ENCODE data around the gene LRRIQ4.

Gene LRRIQ4

GRCh38 chr3:169850618-169851017 lies 37.9 kb downstream of the LRRIQ4 start:
- no peak for DNase-seq (ENCODE audit: low read depth)
- TF ChIP-seq MYC (IDR thresholded peaks at IDR 0.05; ENCODE audit: low read depth, low read length) (no peak), POLR2A (IDR thresholded peaks at IDR 0.05; ENCODE audit: extremely low read depth, insufficient read length) (no peak), MAX (IDR thresholded peaks at IDR 0.05; ENCODE audit: low read depth, low read length) (no peak), CTCF (IDR thresholded peaks at IDR 0.05; ENCODE audit: low read depth, low read length) (no peak)
- no peak overlapping the region for H3K4me3 ChIP-seq (ENCODE audit: low read depth, low read length)

GRCh38 chr3:169855514-169855913 lies 42.8 kb downstream of the LRRIQ4 start:
- H3K4me3 ChIP-seq (ENCODE audit: low read depth, low read length): no peak overlapping the region
- no peak for DNase-seq (ENCODE audit: low read depth)
- TF ChIP-seq MAX (IDR thresholded peaks at IDR 0.05; ENCODE audit: low read depth, low read length): no peak
- TF ChIP-seq CTCF (IDR thresholded peaks at IDR 0.05; ENCODE audit: low read depth, low read length): no peak
- no peak for TF ChIP-seq POLR2A (IDR thresholded peaks at IDR 0.05; ENCODE audit: extremely low read depth, insufficient read length)
- no peak for TF ChIP-seq MYC (IDR thresholded peaks at IDR 0.05; ENCODE audit: low read depth, low read length)

DNA sequence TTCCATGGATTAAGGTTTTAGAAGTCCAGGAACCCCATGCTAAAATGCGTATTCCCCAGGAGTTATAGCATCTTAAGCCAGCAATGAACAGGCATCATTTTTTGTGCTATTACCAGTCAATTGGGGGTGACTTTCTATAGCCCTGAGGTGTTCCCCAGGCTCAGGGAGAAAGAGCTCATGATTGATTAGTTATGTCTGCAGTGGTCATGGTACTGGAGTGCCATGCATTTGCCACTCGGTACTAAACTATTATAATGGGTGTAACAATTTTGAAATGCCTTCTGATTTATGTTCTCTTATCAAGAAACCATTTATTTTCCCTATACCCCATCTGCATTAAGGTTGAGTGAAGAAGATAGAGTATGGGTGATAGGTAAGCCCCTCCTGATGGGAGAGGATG lies 45.1 kb downstream of the LRRIQ4 start:
- TF ChIP-seq MYC (IDR thresholded peaks at IDR 0.05; ENCODE audit: low read depth, low read length): no peak
- no peak for TF ChIP-seq MAX (IDR thresholded peaks at IDR 0.05; ENCODE audit: low read depth, low read length)
- TF ChIP-seq CTCF (IDR thresholded peaks at IDR 0.05; ENCODE audit: low read depth, low read length): no peak
- no peak for TF ChIP-seq POLR2A (IDR thresholded peaks at IDR 0.05; ENCODE audit: extremely low read depth, insufficient read length)

GRCh38 chr3:169861871-169862270 lies 49.2 kb downstream of the LRRIQ4 start:
- no peak overlapping the region for H3K4me3 ChIP-seq (ENCODE audit: low read depth, low read length)
- TF ChIP-seq MAX (IDR thresholded peaks at IDR 0.05; ENCODE audit: low read depth, low read length): no peak
- TF ChIP-seq CTCF (IDR thresholded peaks at IDR 0.05; ENCODE audit: low read depth, low read length): no peak
- TF ChIP-seq MYC (IDR thresholded peaks at IDR 0.05; ENCODE audit: low read depth, low read length): no peak
- no peak for TF ChIP-seq POLR2A (IDR thresholded peaks at IDR 0.05; ENCODE audit: extremely low read depth, insufficient read length)
- no peak for DNase-seq (ENCODE audit: low read depth)

More for the DNA sequence above, 45.1 kb downstream of the LRRIQ4 start:
- no peak for DNase-seq (ENCODE audit: low read depth)
- H3K4me3 ChIP-seq (ENCODE audit: low read depth, low read length): no peak overlapping the region

DNA sequence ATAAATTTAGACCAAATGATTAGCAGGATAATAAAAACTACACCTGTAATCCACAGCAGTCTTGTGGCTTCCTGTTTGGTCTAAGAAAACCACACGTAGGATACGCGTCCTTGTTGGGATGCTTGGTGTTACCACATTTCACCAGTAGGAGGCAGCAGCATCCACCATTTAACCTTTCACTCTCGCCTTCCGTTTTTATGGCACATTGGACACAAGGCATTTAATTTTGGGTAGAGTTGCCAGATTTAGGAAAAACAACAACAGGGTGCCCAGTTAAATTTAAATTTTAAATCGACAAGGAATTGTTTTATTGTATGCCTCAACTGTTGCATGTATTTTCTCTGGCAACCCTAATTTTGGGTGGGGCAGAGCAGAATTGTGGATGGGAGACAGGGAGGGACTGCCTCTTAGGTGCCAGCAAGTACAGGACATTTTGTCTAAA lies 50.8 kb downstream of the LRRIQ4 start:
- peak; percentile 80 for DNase-seq (ENCODE audit: low read depth)
- H3K4me3 ChIP-seq (ENCODE audit: low read depth, low read length): no peak overlapping the region
- TF ChIP-seq MYC (IDR thresholded peaks at IDR 0.05; ENCODE audit: low read depth, low read length) (no peak), CTCF (IDR thresholded peaks at IDR 0.05; ENCODE audit: low read depth, low read length) (peak; percentile 80)

DNA sequence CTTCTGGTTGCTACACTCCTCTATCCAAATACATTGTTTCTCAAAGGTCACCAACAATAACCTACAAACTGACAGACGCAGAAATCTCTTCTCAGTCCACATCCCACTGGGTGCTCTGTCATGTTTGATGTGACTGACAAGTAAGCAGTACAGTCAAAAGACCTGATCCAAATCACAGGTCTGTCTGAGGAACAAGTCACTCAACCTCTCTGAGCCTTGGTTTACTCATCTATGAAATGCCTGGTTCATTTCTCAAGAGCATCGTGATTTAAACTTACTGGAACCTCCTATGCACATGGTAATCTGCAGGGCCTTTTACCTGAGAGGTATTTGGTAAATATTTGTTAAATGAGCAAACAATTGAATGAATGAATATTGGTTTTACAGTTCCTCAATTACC lies 51.6 kb downstream of the LRRIQ4 start:
- TF ChIP-seq MYC (IDR thresholded peaks at IDR 0.05; ENCODE audit: low read depth, low read length) (no peak), MAX (IDR thresholded peaks at IDR 0.05; ENCODE audit: low read depth, low read length) (no peak), POLR2A (IDR thresholded peaks at IDR 0.05; ENCODE audit: extremely low read depth, insufficient read length) (no peak), CTCF (IDR thresholded peaks at IDR 0.05; ENCODE audit: low read depth, low read length) (no peak)
- no peak for DNase-seq (ENCODE audit: low read depth)
- H3K4me3 ChIP-seq (ENCODE audit: low read depth, low read length): no peak overlapping the region
